GM19023 (cell line): ENCODE results near the gene CAMTA1.
"Not testable (repeated sequence)": the region's sequence is repeated elsewhere in the genome, so short reads cannot be mapped to it uniquely, and the experiment has no call there.

Experiments
- ATAC-seq: cut with Tn5 transposase; IDR thresholded peaks from one replicate; pipeline ENCODE4 v1.9.1; 2021; ENCODE audit warnings: mild to moderate bottlenecking, moderate library complexity; ENCODE audit not compliant: unreplicated experiment

CAMTA1 gene

GRCh38 chr1:7584157-7584556 lies 798.9 kb downstream of the CAMTA1 start:
- no peak for ATAC-seq

GRCh38 chr1:7584643-7585042 lies 799.4 kb downstream of the CAMTA1 start:
- no peak for ATAC-seq

- no peak for ATAC-seq
These were observed 800.1 kb downstream of the CAMTA1 start for GRCh38 chr1:7585216-7585907.

GRCh38 chr1:7586031-7586941 lies 801.0 kb downstream of the CAMTA1 start:
- ATAC-seq: no peak

GRCh38 chr1:7587108-7587772 lies 802.0 kb downstream of the CAMTA1 start:
- ATAC-seq: no peak

GRCh38 chr1:7587773-7588456 lies 802.7 kb downstream of the CAMTA1 start:
- no peak for ATAC-seq

- ATAC-seq: no peak
These were observed 803.2 kb downstream of the CAMTA1 start for GRCh38 chr1:7588457-7588827.

- ATAC-seq: no peak
These were observed 804.0 kb downstream of the CAMTA1 start for GRCh38 chr1:7589080-7589735.

GRCh38 chr1:7589774-7590425 lies 804.6 kb downstream of the CAMTA1 start:
- no peak for ATAC-seq

- ATAC-seq: no peak
These were observed 805.2 kb downstream of the CAMTA1 start for GRCh38 chr1:7590426-7590790.

GRCh38 chr1:7591565-7591964 lies 806.3 kb downstream of the CAMTA1 start:
- no peak for ATAC-seq

GRCh38 chr1:7592120-7592798 lies 807.0 kb downstream of the CAMTA1 start:
- no peak for ATAC-seq

- ATAC-seq: no peak
These were observed 808.9 kb downstream of the CAMTA1 start for GRCh38 chr1:7594002-7594713.

- ATAC-seq: no peak
These were observed 809.6 kb downstream of the CAMTA1 start for GRCh38 chr1:7594714-7595295.

GRCh38 chr1:7595336-7595735 lies 810.1 kb downstream of the CAMTA1 start:
- no peak for ATAC-seq

- no peak for ATAC-seq
These were observed 811.1 kb downstream of the CAMTA1 start for GRCh38 chr1:7596126-7596965.

GRCh38 chr1:7598058-7598457 lies 812.8 kb downstream of the CAMTA1 start:
- not testable (repeated sequence) for ATAC-seq

GRCh38 chr1:7604906-7605305 lies 819.7 kb downstream of the CAMTA1 start:
- ATAC-seq: not testable (repeated sequence)
